NK-92 (cell line): Measurements from ENCODE around the gene HNRNPA3.
"Not testable (repeated sequence)": the region's sequence is repeated elsewhere in the genome, so short reads cannot be mapped to it uniquely, and the experiment has no call there.

Experiments
- DNase-seq: peaks from one replicate; lab custom pipeline; 2025; ENCODE audit not compliant: unreplicated experiment; lab: John Stamatoyannopoulos, UW

HNRNPA3 gene

GRCh38 chr2:177188482-177189469 lies 23.8 kb upstream of the HNRNPA3 start:
- no peak for DNase-seq

GRCh38 chr2:177190941-177191340 lies 21.7 kb upstream of the HNRNPA3 start:
- no peak for DNase-seq

- no peak for DNase-seq
Observed at GRCh38 chr2:177192788-177193187, 19.8 kb upstream of the HNRNPA3 start.

- no peak for DNase-seq
Observed at GRCh38 chr2:177193240-177193639, 19.4 kb upstream of the HNRNPA3 start.

GRCh38 chr2:177195194-177195593 lies 17.4 kb upstream of the HNRNPA3 start:
- no peak for DNase-seq

GRCh38 chr2:177200419-177200818 lies 12.2 kb upstream of the HNRNPA3 start:
- DNase-seq: not testable (repeated sequence)

- DNase-seq: no peak
Observed at GRCh38 chr2:177201919-177202346, 10.7 kb upstream of the HNRNPA3 start.

- DNase-seq: no peak
Observed at GRCh38 chr2:177204417-177204816, 8.2 kb upstream of the HNRNPA3 start.

- DNase-seq: no peak
Observed at GRCh38 chr2:177207101-177207500, 5.5 kb upstream of the HNRNPA3 start.

- DNase-seq: no peak
Observed at GRCh38 chr2:177211169-177211568, 1.4 kb upstream of the HNRNPA3 start.

- no peak for DNase-seq
Observed at GRCh38 chr2:177211576-177212105, 953 bp upstream of the HNRNPA3 start.

GRCh38 chr2:177212891-177213856 lies 580 bp downstream of the HNRNPA3 start:
- DNase-seq: peak; percentile 42

- DNase-seq: no peak
Observed at GRCh38 chr2:177217247-177217843, 4.8 kb downstream of the HNRNPA3 start.

- not testable (repeated sequence) for DNase-seq
Observed at GRCh38 chr2:177219787-177220186, 7.2 kb downstream of the HNRNPA3 start.

GRCh38 chr2:177221534-177221933 lies 8.9 kb downstream of the HNRNPA3 start:
- no peak for DNase-seq

GRCh38 chr2:177221970-177222369 lies 9.4 kb downstream of the HNRNPA3 start:
- DNase-seq: no peak

GRCh38 chr2:177223436-177223835 lies 10.8 kb downstream of the HNRNPA3 start:
- DNase-seq: not testable (repeated sequence)

GRCh38 chr2:177225965-177226360 lies 13.4 kb downstream of the HNRNPA3 start:
- no peak for DNase-seq

- DNase-seq: no peak
Observed at GRCh38 chr2:177229442-177230242, 17.0 kb downstream of the HNRNPA3 start.

- no peak for DNase-seq
Observed at GRCh38 chr2:177231270-177231669, 18.7 kb downstream of the HNRNPA3 start.
